ENCODE results near the gene UGCG. TPM values are rescaled to one million over a fixed set of nuclear protein-coding genes. Genes with fewer than 3 reads are reported as not detected.

Gene UGCG
- total RNA-seq, 1 donor from 2014 or later = 172 TPM

GRCh38 chr9:111961009-111961408 is 64.4 kb downstream of the UGCG start:
- TF ChIP-seq, protein P1, sequence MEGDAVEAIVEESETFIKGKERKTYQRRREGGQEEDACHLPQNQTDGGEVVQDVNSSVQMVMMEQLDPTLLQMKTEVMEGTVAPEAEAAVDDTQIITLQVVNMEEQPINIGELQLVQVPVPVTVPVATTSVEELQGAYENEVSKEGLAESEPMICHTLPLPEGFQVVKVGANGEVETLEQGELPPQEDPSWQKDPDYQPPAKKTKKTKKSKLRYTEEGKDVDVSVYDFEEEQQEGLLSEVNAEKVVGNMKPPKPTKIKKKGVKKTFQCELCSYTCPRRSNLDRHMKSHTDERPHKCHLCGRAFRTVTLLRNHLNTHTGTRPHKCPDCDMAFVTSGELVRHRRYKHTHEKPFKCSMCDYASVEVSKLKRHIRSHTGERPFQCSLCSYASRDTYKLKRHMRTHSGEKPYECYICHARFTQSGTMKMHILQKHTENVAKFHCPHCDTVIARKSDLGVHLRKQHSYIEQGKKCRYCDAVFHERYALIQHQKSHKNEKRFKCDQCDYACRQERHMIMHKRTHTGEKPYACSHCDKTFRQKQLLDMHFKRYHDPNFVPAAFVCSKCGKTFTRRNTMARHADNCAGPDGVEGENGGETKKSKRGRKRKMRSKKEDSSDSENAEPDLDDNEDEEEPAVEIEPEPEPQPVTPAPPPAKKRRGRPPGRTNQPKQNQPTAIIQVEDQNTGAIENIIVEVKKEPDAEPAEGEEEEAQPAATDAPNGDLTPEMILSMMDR (IDR thresholded peaks at IDR 0.05; ENCODE audit: insufficient read depth, low read length, poor library complexity, severe bottlenecking) = no peak
- peak; percentile 62 for DNase-seq (ENCODE audit: low read depth)
- no peaks in the 10 kb centered on the region for H3K27me3 ChIP-seq (ENCODE audit: control insufficient read depth, insufficient read depth, low read length)
- no peak overlapping the region for H3K4me3 ChIP-seq (ENCODE audit: low read depth, low read length)
- H3K36me3 ChIP-seq (ENCODE audit: control insufficient read depth, insufficient read depth, low read length) = no peaks in the 10 kb centered on the region

GRCh38 chr9:111961575-111961974 is 65.0 kb downstream of the UGCG start:
- TF ChIP-seq, protein P1 (IDR thresholded peaks at IDR 0.05; ENCODE audit: insufficient read depth, low read length, poor library complexity, severe bottlenecking) = no peak
- Histone ChIP-seq H3K36me3 (ENCODE audit: control insufficient read depth, insufficient read depth, low read length) (no peaks in the 10 kb centered on the region), H3K4me3 (ENCODE audit: low read depth, low read length) (no peak overlapping the region), H3K27me3 (ENCODE audit: control insufficient read depth, insufficient read depth, low read length) (no peaks in the 10 kb centered on the region)
- DNase-seq (ENCODE audit: low read depth) = peak; percentile 89

DNA sequence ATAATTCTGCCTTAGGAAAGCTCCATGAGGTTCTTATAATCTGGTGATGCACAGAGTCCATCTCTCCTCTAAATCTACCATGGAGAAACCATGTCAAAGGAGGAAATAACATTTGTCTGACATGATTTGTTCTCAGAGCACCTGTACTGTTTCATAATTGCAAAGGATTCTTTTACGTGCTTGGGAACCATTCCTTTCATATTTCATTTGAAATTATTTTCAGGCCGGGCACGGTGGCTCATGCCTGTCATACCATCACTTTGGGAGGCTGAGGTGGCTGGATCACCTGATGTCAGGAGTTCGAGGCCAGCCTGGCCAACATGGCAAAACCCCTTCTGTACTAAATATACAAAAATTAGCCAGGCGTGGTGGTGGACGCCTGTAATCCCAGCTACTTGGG is 65.4 kb downstream of the UGCG start:
- DNase-seq (ENCODE audit: low read depth) = no peak
- H3K27me3 ChIP-seq (ENCODE audit: control insufficient read depth, insufficient read depth, low read length) = no peaks in the 10 kb centered on the region
- H3K36me3 ChIP-seq (ENCODE audit: control insufficient read depth, insufficient read depth, low read length) = no peaks in the 10 kb centered on the region
- TF ChIP-seq, protein P1 (IDR thresholded peaks at IDR 0.05; ENCODE audit: insufficient read depth, low read length, poor library complexity, severe bottlenecking) = no peak
- H3K4me3 ChIP-seq (ENCODE audit: low read depth, low read length) = no peak overlapping the region

- Histone ChIP-seq H3K4me3 (ENCODE audit: low read depth, low read length) (no peak overlapping the region), H3K27me3 (ENCODE audit: control insufficient read depth, insufficient read depth, low read length) (no peaks in the 10 kb centered on the region), H3K36me3 (ENCODE audit: control insufficient read depth, insufficient read depth, low read length) (no peaks in the 10 kb centered on the region)
- DNase-seq (ENCODE audit: low read depth) = no peak
- TF ChIP-seq, protein P1 (IDR thresholded peaks at IDR 0.05; ENCODE audit: insufficient read depth, low read length, poor library complexity, severe bottlenecking) = no peak
Observed at GRCh38 chr9:111963995-111964394, 67.4 kb downstream of the UGCG start.

- Histone ChIP-seq H3K27me3 (ENCODE audit: control insufficient read depth, insufficient read depth, low read length) (no peaks in the 10 kb centered on the region), H3K4me3 (ENCODE audit: low read depth, low read length) (no peak overlapping the region), H3K36me3 (ENCODE audit: control insufficient read depth, insufficient read depth, low read length) (no peaks in the 10 kb centered on the region)
- TF ChIP-seq, protein P1 (IDR thresholded peaks at IDR 0.05; ENCODE audit: insufficient read depth, low read length, poor library complexity, severe bottlenecking) = no peak
- peak; percentile 99 for DNase-seq (ENCODE audit: low read depth)
Observed at GRCh38 chr9:111965566-111966019, 69.0 kb downstream of the UGCG start.

- H3K27me3 ChIP-seq (ENCODE audit: control insufficient read depth, insufficient read depth, low read length) = no peaks in the 10 kb centered on the region
- no peak for DNase-seq (ENCODE audit: low read depth)
- H3K36me3 ChIP-seq (ENCODE audit: control insufficient read depth, insufficient read depth, low read length) = no peaks in the 10 kb centered on the region
- H3K4me3 ChIP-seq (ENCODE audit: low read depth, low read length) = no peak overlapping the region
- TF ChIP-seq, protein P1 (IDR thresholded peaks at IDR 0.05; ENCODE audit: insufficient read depth, low read length, poor library complexity, severe bottlenecking) = no peak
Observed at GRCh38 chr9:111966124-111966723, 69.6 kb downstream of the UGCG start.

Data from kidney epithelial cell (primary cell).